KMS-11 (cell line): ENCODE results near the gene CBFA2T2.

Experiments used
- H2AFZ ChIP-seq: fragments of 200-600 bp; sonication (generic); 2 replicates; pipeline ENCODE4 v1.6.1; 2016; ENCODE audit warnings: antibody characterized with exemption, mixed run types, low read depth
- H3K27ac ChIP-seq: fragments of 200-600 bp; sonication (generic); 2 replicates; pipeline ENCODE4 v1.6.1; 2016; ENCODE audit warnings: mild to moderate bottlenecking, mixed run types
- H3K27me3 ChIP-seq: fragments of 200-600 bp; sonication (generic); 2 replicates; pipeline ENCODE4 v1.6.1; 2017; ENCODE audit warnings: mild to moderate bottlenecking, low read depth, mixed run types, moderate library complexity; ENCODE audit not compliant: insufficient read depth
- H3K36me3 ChIP-seq: fragments of 200-600 bp; sonication (generic); 2 replicates; pipeline ENCODE4 v1.6.1; 2017; ENCODE audit warnings: mild to moderate bottlenecking, mixed run types; ENCODE audit not compliant: insufficient read depth
- H3K4me1 ChIP-seq: fragments of 200-600 bp; sonication (generic); 2 replicates; pipeline ENCODE4 v1.6.1; 2016; ENCODE audit warnings: mild to moderate bottlenecking, low read depth, mixed run types; ENCODE audit not compliant: poor library complexity, severe bottlenecking
- H3K4me2 ChIP-seq: fragments of 200-600 bp; sonication (generic); 2 replicates; pipeline ENCODE4 v1.7.0; 2016; ENCODE audit warnings: mild to moderate bottlenecking, mixed run types
- H3K4me3 ChIP-seq: fragments of 200-600 bp; sonication (generic); IDR thresholded peaks from 2 replicates; pipeline ENCODE4 v1.6.1; 2017; ENCODE audit warnings: low read depth, low read length, mixed read lengths; ENCODE audit not compliant: insufficient read depth
- H3K79me2 ChIP-seq: fragments of 200-600 bp; sonication (generic); 2 replicates; pipeline ENCODE4 v1.6.1; 2016; ENCODE audit warnings: low read depth, mixed run types; ENCODE audit not compliant: insufficient read depth
- H3K9ac ChIP-seq: fragments of 200-600 bp; sonication (generic); 2 replicates; pipeline ENCODE4 v1.6.1; 2016; ENCODE audit warnings: mild to moderate bottlenecking, mixed run types
- H4K20me1 ChIP-seq: fragments of 200-600 bp; sonication (generic); 2 replicates; pipeline ENCODE4 v1.6.1; 2016; ENCODE audit warnings: mild to moderate bottlenecking, mixed run types; ENCODE audit not compliant: insufficient read depth
- TF ChIP-seq, protein P1 (sequence below): fragments of 200-600 bp; sonication (generic); conservative IDR thresholded peaks from 2 replicates; pipeline ENCODE4 v1.6.1; 2017; ENCODE audit warnings: low read depth, mild to moderate bottlenecking, antibody characterized with exemption, low read length, moderate library complexity, mixed read lengths

The CBFA2T2 gene

DNA sequence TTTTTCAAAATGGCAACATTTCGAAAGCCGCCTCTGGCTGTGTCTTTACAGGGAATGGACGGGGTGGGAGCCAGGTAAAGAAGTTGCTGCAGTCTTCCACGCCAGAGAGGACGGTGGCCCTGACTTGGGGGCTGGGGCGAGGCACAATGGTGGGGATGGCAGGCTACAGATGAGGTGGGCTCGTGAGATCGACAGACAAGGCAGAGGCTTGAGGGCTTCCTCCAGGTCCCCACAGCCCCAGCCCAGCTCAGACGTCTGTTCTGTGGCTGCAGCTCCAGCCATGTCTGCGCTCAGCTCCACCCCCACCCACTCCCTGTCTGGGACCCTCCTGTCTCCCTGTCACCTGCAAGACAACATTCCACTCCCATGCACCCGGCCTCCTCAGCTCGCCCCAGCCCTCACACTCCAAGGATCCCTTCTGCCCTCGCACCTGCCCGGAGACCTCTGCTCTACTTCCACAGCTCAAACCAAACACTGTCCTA lies 164.8 kb downstream of the CBFA2T2 start:
- TF ChIP-seq, protein P1, sequence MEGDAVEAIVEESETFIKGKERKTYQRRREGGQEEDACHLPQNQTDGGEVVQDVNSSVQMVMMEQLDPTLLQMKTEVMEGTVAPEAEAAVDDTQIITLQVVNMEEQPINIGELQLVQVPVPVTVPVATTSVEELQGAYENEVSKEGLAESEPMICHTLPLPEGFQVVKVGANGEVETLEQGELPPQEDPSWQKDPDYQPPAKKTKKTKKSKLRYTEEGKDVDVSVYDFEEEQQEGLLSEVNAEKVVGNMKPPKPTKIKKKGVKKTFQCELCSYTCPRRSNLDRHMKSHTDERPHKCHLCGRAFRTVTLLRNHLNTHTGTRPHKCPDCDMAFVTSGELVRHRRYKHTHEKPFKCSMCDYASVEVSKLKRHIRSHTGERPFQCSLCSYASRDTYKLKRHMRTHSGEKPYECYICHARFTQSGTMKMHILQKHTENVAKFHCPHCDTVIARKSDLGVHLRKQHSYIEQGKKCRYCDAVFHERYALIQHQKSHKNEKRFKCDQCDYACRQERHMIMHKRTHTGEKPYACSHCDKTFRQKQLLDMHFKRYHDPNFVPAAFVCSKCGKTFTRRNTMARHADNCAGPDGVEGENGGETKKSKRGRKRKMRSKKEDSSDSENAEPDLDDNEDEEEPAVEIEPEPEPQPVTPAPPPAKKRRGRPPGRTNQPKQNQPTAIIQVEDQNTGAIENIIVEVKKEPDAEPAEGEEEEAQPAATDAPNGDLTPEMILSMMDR: no peak
- H3K27ac ChIP-seq: no peak overlapping the region

DNA sequence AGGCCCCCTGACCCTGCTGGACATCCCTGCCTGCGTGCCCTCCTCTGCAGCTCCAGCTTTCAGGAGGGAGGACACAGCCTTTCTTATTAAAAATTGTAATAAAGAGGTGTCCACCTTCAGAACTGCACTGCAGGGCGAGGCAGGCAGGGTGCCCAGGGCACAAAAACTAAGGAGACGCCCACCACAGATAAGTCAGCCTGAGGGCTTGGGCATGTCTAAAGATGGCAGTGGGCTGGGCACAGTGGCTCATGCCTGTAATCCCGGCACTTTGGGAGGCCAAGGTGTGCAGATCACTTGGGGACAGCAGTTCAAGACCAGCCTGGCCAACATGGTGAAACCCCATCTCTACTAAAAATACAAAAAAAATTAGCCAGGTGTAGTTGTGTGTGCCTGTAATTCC lies 165.3 kb downstream of the CBFA2T2 start:
- H2AFZ ChIP-seq: no peak overlapping the region
- H3K27ac ChIP-seq: no peak overlapping the region
- H4K20me1 ChIP-seq: no peaks in the 10 kb centered on the region
- TF ChIP-seq, protein P1: no peak
- H3K9ac ChIP-seq: no peak overlapping the region
- H3K79me2 ChIP-seq: no peaks in the 10 kb centered on the region
- H3K36me3 ChIP-seq: no peaks in the 10 kb centered on the region
- no peak overlapping the region for H3K4me3 ChIP-seq
- H3K4me2 ChIP-seq: no peak overlapping the region
- peaks cover 41% of the 10 kb centered on the region for H3K4me1 ChIP-seq
- no peaks in the 10 kb centered on the region for H3K27me3 ChIP-seq

More for the DNA sequence above, 164.8 kb downstream of the CBFA2T2 start:
- Histone ChIP-seq H3K4me3 (no peak overlapping the region), H4K20me1 (no peaks in the 10 kb centered on the region), H3K4me2 (no peak overlapping the region), H3K4me1 (peaks cover 46% of the 10 kb centered on the region), H3K27me3 (no peaks in the 10 kb centered on the region), H2AFZ (no peak overlapping the region), H3K79me2 (no peaks in the 10 kb centered on the region), H3K9ac (no peak overlapping the region), H3K36me3 (no peaks in the 10 kb centered on the region)

DNA sequence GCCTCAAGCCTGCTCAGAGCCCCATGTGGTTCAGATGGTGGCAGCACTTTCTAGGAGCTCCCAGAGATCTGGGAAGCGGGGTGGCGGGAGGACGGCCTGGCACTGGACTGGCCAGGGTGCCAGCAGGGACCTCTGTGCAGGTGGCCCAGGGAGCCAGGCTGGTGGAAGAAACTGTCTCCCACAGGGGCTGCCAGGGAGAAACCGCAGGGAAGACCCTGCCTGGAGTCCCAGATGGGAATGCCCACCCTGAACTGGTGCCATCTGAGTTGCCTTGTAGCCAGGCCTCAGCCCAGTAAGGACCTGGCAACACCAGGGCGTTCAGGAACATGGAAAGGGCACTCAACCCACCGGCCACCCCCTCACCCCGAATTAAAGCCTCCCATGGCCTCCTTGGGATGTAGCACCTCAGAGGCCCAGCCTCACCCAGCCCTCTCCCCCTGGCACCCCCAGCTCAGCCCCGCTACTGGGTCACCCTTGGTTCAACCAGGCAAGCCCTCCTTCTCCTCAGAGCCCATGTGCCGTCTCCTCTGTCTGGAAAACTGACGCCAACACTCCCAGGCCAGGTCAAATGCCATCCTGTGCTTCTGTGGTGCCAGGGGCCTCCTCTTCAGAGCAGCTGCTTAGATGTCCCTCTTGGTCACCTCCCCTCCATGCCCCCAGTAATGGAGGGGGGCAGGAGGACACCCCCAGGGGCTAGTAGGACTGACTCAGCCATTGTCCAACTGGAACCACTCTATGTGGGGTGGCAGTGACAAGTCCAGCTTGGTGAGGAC lies 166.3 kb downstream of the CBFA2T2 start:
- Histone ChIP-seq H3K4me2 (no peak overlapping the region), H2AFZ (no peak overlapping the region), H3K79me2 (no peaks in the 10 kb centered on the region), H3K4me1 (peaks cover 31% of the 10 kb centered on the region), H4K20me1 (no peaks in the 10 kb centered on the region), H3K9ac (no peak overlapping the region), H3K36me3 (no peaks in the 10 kb centered on the region), H3K27ac (no peak overlapping the region), H3K4me3 (no peak overlapping the region), H3K27me3 (no peaks in the 10 kb centered on the region)
- TF ChIP-seq, protein P1: no peak

DNA sequence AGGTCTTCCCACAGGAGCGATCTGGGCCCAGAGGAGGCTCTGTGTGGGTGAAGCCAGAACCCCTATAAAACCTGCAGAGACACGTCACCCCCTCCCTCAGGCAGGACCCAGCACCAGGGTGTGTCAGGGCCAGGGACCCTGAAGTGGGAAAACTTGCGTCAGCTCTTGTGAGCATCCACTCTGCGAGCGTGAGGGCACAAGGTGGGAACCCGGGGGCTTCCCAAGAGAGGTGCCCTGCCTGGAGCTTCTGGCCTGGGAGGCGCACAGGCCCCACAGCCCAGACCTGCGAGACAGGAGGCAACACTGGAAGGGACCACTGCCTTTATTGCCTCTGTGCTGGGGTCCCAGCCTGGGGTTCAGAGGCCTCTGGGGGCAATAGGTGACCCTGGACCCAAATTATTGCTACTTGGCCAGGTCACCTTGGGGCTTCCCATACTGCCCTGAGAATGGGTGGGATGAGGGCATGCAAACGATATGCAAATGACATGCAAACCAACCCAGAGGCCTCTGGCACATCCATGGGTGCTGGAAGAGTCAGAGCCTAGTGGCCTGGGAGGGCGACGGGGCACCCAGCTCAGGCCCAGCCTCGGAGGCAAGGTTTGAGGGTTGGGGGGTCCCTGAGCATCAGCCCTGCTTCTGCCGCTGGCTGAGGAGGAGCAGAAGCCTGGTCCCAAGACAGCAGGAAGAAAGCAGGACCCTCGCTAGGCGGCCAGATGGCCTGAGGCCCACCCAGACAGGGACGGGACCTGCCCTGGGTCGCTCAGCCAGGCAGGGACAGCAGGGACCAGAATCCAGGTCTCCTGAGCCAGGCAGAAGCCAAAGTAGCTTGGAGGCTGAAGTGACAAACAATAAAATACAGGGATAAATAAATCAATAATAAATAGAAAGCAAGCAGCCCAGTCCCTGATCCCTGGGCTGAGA lies 167.1 kb downstream of the CBFA2T2 start:
- Histone ChIP-seq H3K4me3 (no peak overlapping the region), H3K9ac (no peak overlapping the region), H3K4me1 (peaks cover 27% of the 10 kb centered on the region), H4K20me1 (no peaks in the 10 kb centered on the region), H3K27ac (no peak overlapping the region), H3K4me2 (no peak overlapping the region), H2AFZ (no peak overlapping the region), H3K36me3 (no peaks in the 10 kb centered on the region), H3K79me2 (no peaks in the 10 kb centered on the region), H3K27me3 (no peaks in the 10 kb centered on the region)
- TF ChIP-seq, protein P1: no peak
